Activated naive CD8-positive, alpha-beta T cell treated with anti-CD3 and anti-CD28 coated beads for 36 hours (primary cell): Measurements from ENCODE around the gene HOATZ. TPM values are rescaled to one million over a fixed set of nuclear protein-coding genes. Genes with fewer than 3 reads are reported as not detected.

Source experiments
- DNase-seq: peaks from one replicate; pipeline ENCODE4 v3.0.0; 2021
- H3K27ac Mint-ChIP-seq: one replicate; pipeline ENCODE4 v1.8.0; 2022; ENCODE audit warnings: mild to moderate bottlenecking, moderate library complexity, mixed read lengths
- H3K27me3 Mint-ChIP-seq: one replicate; pipeline ENCODE4 v1.8.0; 2022; ENCODE audit warnings: mild to moderate bottlenecking, mixed read lengths
- H3K36me3 Mint-ChIP-seq: one replicate; pipeline ENCODE4 v1.8.0; 2021; ENCODE audit warnings: mild to moderate bottlenecking, mixed read lengths
- H3K4me1 Mint-ChIP-seq: one replicate; pipeline ENCODE4 v1.8.0; 2021; ENCODE audit warnings: mixed read lengths
- H3K4me3 Mint-ChIP-seq: one replicate; pipeline ENCODE4 v1.8.0; 2022; ENCODE audit warnings: mild to moderate bottlenecking, moderate library complexity, mixed read lengths
- H3K9me3 Mint-ChIP-seq: one replicate; pipeline ENCODE4 v1.8.0; 2022; ENCODE audit warnings: mixed read lengths
- total RNA-seq, 2 experiments: library from RNA; stranded (reverse); gene quantifications; one replicate each; pipeline ENCODE4 v1.2.3, GENCODE V29; 2021

The HOATZ gene
- total RNA-seq, result not detected

DNA sequence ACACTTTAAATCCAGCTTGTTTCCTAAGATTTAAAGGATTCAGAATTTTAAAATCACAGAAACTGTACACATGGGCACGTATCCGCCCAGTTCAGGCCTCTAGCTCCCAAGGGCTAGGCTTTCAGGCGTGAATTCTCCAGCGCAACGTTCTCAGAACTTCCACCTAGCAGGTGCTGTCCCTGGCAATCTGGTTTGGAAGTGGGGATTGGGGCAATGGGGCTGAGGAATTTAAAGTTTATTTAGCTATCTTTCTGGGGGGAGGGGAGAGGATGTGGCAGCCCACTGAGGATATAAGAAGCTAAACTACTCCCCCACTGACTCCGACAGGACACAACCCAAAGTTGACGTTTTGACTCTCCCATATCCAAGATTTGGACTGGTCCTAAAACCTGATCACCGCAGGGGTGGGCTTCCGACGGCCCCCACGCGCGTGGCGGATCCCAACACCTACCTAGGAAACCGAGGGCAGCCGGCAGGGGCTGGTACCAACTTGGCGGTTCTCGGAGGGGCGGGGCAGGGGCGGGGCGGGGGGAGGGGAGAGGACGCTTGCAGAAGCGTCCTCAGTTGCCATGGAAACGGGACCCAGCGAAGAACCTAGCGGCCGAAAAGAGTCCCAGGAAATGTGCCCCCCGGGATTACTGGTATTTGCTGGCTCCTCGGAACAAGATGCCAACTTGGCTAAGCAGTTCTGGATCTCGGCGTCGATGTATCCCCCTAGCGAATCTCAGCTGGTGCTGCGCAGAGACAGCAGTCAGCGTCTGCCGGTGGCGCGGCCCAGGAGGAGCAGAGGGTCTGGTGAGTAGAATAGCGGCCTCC lies at the start of gene HOATZ:
HOATZ (plus strand) TSS at position 563 of the 816 bp plus-strand sequence; CDS start at position 570, 7 bp downstream.
- Mint-ChIP-seq H3K27ac (no peak within 1 kb of the TSS), H3K27me3 (peaks cover 51% of the 10 kb centered on the region), H3K4me1 (peaks cover 30% of the 10 kb centered on the region), H3K36me3 (no peaks in the 10 kb centered on the region), H3K4me3 (peak within 1 kb of the TSS; percentile 67), H3K9me3 (no peaks in the 10 kb centered on the region)
- peak; percentile 22 for DNase-seq

- no peak overlapping the region for H3K4me3 Mint-ChIP-seq
- peaks cover 11% of the 10 kb centered on the region for H3K4me1 Mint-ChIP-seq
- no peaks in the 10 kb centered on the region for H3K9me3 Mint-ChIP-seq
- DNase-seq, result no peak
- no peaks in the 10 kb centered on the region for H3K36me3 Mint-ChIP-seq
- H3K27me3 Mint-ChIP-seq, result peaks cover 4% of the 10 kb centered on the region
- H3K27ac Mint-ChIP-seq, result no peak overlapping the region
Observed at GRCh38 chr11:111465400-111465799, 49.2 kb upstream of the HOATZ start.

DNA sequence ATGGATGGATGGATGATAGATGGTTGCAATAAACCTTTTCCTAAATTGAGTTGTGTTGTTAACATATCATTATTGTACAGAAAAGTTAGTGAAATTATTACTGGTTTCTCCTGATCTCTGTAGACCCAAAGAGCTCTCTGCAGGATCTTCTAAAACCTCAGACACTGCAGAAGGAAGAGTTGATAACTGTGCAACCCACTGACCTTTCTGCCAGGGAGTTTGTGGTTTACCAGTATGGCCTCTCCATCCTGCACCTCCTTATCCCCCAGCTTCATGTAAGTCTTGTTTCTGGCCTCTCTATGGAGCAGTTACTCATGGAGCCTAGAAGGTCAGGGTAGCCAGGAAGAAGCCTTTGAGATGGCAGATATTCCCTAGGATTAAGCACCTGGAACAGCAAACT lies 48.0 kb upstream of the HOATZ start:
- no peak for DNase-seq
- Mint-ChIP-seq H3K36me3 (no peaks in the 10 kb centered on the region), H3K27ac (no peak overlapping the region), H3K9me3 (no peaks in the 10 kb centered on the region), H3K27me3 (peaks cover 3% of the 10 kb centered on the region), H3K4me1 (peaks cover 9% of the 10 kb centered on the region), H3K4me3 (no peak overlapping the region)

GRCh38 chr11:111469200-111469599 lies 45.4 kb upstream of the HOATZ start:
- Mint-ChIP-seq H3K36me3 (no peaks in the 10 kb centered on the region), H3K4me1 (peaks cover 9% of the 10 kb centered on the region), H3K4me3 (no peak overlapping the region), H3K27me3 (peaks cover 5% of the 10 kb centered on the region), H3K27ac (no peak overlapping the region), H3K9me3 (no peaks in the 10 kb centered on the region)
- DNase-seq, result no peak

DNA sequence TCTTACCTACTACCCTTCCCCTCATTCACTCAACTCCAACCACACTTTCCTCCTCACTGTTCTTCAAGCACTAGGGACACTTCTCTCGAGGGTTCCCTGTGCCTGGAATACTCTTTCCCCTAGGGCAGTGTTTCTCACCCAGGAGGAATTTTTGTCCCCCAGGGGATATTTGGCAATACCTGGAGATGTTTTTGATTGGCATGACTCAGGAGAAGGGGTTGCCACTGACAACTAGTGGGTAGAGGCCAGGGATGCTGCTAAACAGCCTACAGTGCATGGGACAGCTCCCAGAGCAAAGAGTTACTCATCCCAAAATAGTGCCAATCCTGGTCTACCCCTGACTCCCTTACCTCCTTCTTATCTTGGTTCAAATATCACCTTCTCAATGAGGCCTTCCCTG lies 42.4 kb upstream of the HOATZ start:
- no peaks in the 10 kb centered on the region for H3K36me3 Mint-ChIP-seq
- H3K27ac Mint-ChIP-seq, result no peak overlapping the region
- no peak overlapping the region for H3K4me3 Mint-ChIP-seq
- H3K9me3 Mint-ChIP-seq, result peaks cover 6% of the 10 kb centered on the region
- H3K4me1 Mint-ChIP-seq, result peaks cover 2% of the 10 kb centered on the region
- DNase-seq, result no peak
- H3K27me3 Mint-ChIP-seq, result peaks cover 6% of the 10 kb centered on the region

- H3K27ac Mint-ChIP-seq, result no peak overlapping the region
- DNase-seq, result no peak
- peaks cover 14% of the 10 kb centered on the region for H3K27me3 Mint-ChIP-seq
- H3K9me3 Mint-ChIP-seq, result peaks cover 6% of the 10 kb centered on the region
- peaks cover under 1% of the 10 kb centered on the region for H3K4me1 Mint-ChIP-seq
- H3K36me3 Mint-ChIP-seq, result no peaks in the 10 kb centered on the region
- no peak overlapping the region for H3K4me3 Mint-ChIP-seq
Observed at GRCh38 chr11:111474432-111474831, 40.1 kb upstream of the HOATZ start.

DNA sequence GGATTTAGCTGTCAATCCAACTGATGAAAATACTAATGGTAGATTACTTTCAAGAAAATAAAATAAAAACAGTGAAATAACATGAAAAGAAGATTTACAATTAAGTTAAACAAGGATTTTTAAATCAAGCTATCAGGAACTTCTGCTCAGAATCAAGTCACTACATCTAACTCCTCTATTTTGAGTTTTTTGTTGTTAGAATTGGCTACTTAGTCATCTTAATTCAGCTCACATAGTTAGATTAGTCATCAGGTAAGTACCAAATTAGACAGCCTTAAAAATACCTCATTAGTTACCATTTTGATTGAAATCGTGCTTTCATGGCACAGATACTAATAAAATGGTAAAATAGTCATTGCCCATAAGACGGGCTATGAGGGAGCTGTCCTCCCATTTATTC lies 38.2 kb upstream of the HOATZ start:
- H3K9me3 Mint-ChIP-seq, result peaks cover 11% of the 10 kb centered on the region
- DNase-seq, result no peak
- no peak overlapping the region for H3K27ac Mint-ChIP-seq
- peaks cover 11% of the 10 kb centered on the region for H3K27me3 Mint-ChIP-seq
- H3K36me3 Mint-ChIP-seq, result peaks cover 3% of the 10 kb centered on the region
- H3K4me1 Mint-ChIP-seq, result no peaks in the 10 kb centered on the region
- H3K4me3 Mint-ChIP-seq, result no peak overlapping the region

DNA sequence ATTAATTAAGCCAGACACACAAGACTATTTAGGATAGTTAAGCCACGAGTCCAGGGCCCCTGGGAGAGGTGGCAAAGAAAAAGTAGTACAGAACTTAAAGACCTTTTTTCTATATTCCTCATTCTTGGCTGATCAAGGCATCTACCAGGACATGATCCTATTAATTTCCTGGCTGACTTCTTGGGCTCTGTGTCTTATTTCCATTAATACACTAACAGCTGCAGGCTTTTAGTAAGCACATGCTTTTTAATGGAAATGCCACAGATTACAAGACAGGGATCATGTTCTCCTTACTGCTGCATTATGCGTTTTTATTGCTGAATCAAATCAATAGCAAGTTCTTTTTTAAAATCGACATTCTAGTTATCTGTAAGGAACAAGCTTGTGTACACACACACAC lies 37.6 kb upstream of the HOATZ start:
- DNase-seq, result no peak
- H3K36me3 Mint-ChIP-seq, result peaks cover 3% of the 10 kb centered on the region
- no peaks in the 10 kb centered on the region for H3K4me1 Mint-ChIP-seq
- peaks cover 11% of the 10 kb centered on the region for H3K9me3 Mint-ChIP-seq
- H3K27me3 Mint-ChIP-seq, result peaks cover 11% of the 10 kb centered on the region
- H3K27ac Mint-ChIP-seq, result no peak overlapping the region
- H3K4me3 Mint-ChIP-seq, result no peak overlapping the region

DNA sequence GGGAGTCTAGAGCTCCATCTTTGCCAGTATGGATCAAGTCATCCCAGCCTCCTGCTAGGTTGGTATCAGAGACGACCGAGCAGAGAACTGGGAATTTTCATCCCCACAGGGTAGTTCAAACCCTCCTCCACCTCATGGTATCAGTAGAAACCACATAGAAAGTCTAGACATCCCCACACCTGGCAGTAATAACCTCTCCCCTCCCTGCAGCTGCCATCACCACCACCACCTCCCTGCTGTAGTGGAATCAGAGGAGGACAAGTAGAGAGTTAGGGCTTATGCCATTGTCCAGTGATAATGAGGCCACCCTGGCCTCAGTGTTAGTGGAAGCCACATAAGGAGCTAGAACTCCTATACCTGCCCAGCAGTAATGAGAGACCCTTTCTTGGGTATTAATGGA lies 36.7 kb upstream of the HOATZ start:
- H3K4me1 Mint-ChIP-seq, result no peaks in the 10 kb centered on the region
- peaks cover 11% of the 10 kb centered on the region for H3K27me3 Mint-ChIP-seq

GRCh38 chr11:111479666-111480065 lies 34.9 kb upstream of the HOATZ start:
- Mint-ChIP-seq H3K27me3 (peaks cover 9% of the 10 kb centered on the region), H3K4me3 (no peak overlapping the region), H3K9me3 (peaks cover 34% of the 10 kb centered on the region)

More for the DNA sequence above, 36.7 kb upstream of the HOATZ start:
- Mint-ChIP-seq H3K36me3 (peaks cover 5% of the 10 kb centered on the region), H3K27ac (no peak overlapping the region), H3K4me3 (no peak overlapping the region), H3K9me3 (peaks cover 19% of the 10 kb centered on the region)
- DNase-seq, result no peak

DNA sequence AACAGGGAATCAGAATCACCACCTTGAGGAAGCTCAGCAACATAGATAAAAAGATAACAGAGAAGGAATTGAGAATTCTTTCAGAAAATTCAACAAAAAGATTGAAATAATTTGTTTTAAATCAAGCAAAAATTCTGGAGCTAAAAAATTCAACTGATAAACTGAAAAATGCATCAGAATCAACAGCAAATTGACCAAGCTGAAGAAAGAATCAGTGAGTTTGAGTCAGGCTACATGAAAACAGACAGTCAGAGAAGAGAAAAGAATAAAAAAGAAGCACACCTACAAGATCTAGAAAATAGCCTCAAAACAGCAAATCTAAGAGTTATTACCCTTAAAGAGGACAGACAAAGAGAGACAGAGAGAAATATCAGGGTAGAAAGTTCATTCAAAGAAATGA lies 31.1 kb upstream of the HOATZ start:
- Mint-ChIP-seq H3K36me3 (peaks cover 13% of the 10 kb centered on the region), H3K4me3 (no peak overlapping the region), H3K9me3 (peaks cover 43% of the 10 kb centered on the region), H3K4me1 (no peaks in the 10 kb centered on the region), H3K27me3 (peaks cover 11% of the 10 kb centered on the region), H3K27ac (no peak overlapping the region)
- no peak for DNase-seq

More at GRCh38 chr11:111479666-111480065, 34.9 kb upstream of the HOATZ start:
- Mint-ChIP-seq H3K36me3 (peaks cover 13% of the 10 kb centered on the region), H3K27ac (no peak overlapping the region), H3K4me1 (no peaks in the 10 kb centered on the region)
- DNase-seq, result no peak

DNA sequence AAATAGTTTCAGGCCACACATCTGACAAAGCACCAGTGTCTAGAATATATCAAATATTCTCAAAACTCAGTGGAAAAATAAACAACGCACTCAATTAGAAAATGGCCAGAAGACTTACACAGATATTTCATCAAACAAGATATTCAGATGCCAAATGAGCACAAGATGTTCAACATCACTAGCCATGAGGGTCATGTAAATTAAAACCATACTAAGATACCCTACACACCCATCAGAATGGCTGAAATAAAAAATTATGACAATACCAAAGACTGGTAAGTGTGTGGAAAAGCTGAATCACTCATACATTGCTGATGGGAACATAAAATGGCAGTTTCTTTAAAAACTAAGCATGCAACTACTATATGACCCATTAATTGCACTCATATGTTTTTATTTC lies 24.1 kb upstream of the HOATZ start:
- Mint-ChIP-seq H3K9me3 (peaks cover 12% of the 10 kb centered on the region), H3K36me3 (no peaks in the 10 kb centered on the region), H3K27me3 (peaks cover 21% of the 10 kb centered on the region), H3K4me3 (no peak overlapping the region), H3K4me1 (no peaks in the 10 kb centered on the region), H3K27ac (no peak overlapping the region)
- DNase-seq, result no peak

GRCh38 chr11:111494040-111494439 lies 20.5 kb upstream of the HOATZ start:
- no peaks in the 10 kb centered on the region for H3K36me3 Mint-ChIP-seq
- peaks cover 28% of the 10 kb centered on the region for H3K27me3 Mint-ChIP-seq
- no peaks in the 10 kb centered on the region for H3K4me1 Mint-ChIP-seq
- DNase-seq, result no peak
- H3K9me3 Mint-ChIP-seq, result no peaks in the 10 kb centered on the region
- no peak overlapping the region for H3K4me3 Mint-ChIP-seq
- no peak overlapping the region for H3K27ac Mint-ChIP-seq

- H3K4me1 Mint-ChIP-seq, result no peaks in the 10 kb centered on the region
- H3K4me3 Mint-ChIP-seq, result no peak overlapping the region
- H3K27me3 Mint-ChIP-seq, result peaks cover 45% of the 10 kb centered on the region
- no peaks in the 10 kb centered on the region for H3K9me3 Mint-ChIP-seq
- H3K27ac Mint-ChIP-seq, result no peak overlapping the region
- H3K36me3 Mint-ChIP-seq, result no peaks in the 10 kb centered on the region
- no peak for DNase-seq
Observed at GRCh38 chr11:111499483-111499882, 15.1 kb upstream of the HOATZ start.

DNA sequence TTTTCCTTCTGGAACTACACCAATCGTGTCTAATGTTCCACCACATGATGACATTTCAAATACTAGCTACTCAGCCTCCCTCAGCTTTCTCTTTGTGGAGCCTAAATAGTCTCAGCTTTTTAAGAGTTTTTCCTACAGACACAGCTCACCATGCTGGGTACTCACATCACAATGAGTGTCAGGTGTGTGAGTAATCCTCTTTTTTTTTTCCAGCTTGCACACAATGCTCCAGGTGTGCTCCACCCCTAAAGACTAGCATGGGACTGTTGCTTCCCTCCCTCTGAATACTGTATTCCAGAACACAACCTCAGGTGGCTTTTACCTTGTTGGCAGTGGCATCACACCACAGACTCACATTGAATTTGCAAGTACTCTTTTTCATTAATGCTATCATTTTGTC lies 14.1 kb upstream of the HOATZ start:
- DNase-seq, result no peak
- Mint-ChIP-seq H3K27ac (no peak overlapping the region), H3K9me3 (no peaks in the 10 kb centered on the region)

GRCh38 chr11:111502611-111503010 lies 12.0 kb upstream of the HOATZ start:
- peaks cover 45% of the 10 kb centered on the region for H3K27me3 Mint-ChIP-seq
- H3K4me1 Mint-ChIP-seq, result no peaks in the 10 kb centered on the region
- no peaks in the 10 kb centered on the region for H3K36me3 Mint-ChIP-seq
- H3K27ac Mint-ChIP-seq, result no peak overlapping the region
- DNase-seq, result no peak
- H3K9me3 Mint-ChIP-seq, result no peaks in the 10 kb centered on the region
- H3K4me3 Mint-ChIP-seq, result no peak overlapping the region

More for the DNA sequence above, 14.1 kb upstream of the HOATZ start:
- Mint-ChIP-seq H3K36me3 (no peaks in the 10 kb centered on the region), H3K27me3 (peaks cover 43% of the 10 kb centered on the region), H3K4me3 (no peak overlapping the region), H3K4me1 (no peaks in the 10 kb centered on the region)
